Hepatocyte (in vitro differentiated cells): ENCODE data around the gene SGTB. TPM values are rescaled to one million over a fixed set of nuclear protein-coding genes. Genes with fewer than 3 reads are reported as not detected.

Source experiments
- DNase-seq: peaks from one replicate; pipeline ENCODE4 v3.0.0-alpha.2; 2016; ENCODE audit warnings: low spot score
- H2AFZ ChIP-seq: fragments of 200-600 bp; sonication (generic); 2 replicates; pipeline ENCODE4 v1.6.0; 2016; ENCODE audit warnings: antibody characterized with exemption, mild to moderate bottlenecking
- H3K27ac ChIP-seq: fragments of 200-600 bp; sonication (generic); 2 replicates; pipeline ENCODE4 v1.5.1; 2016; ENCODE audit warnings: mild to moderate bottlenecking
- H3K27me3 ChIP-seq: fragments of 200-600 bp; sonication (generic); 2 replicates; pipeline ENCODE4 v1.6.1; 2016
- H3K36me3 ChIP-seq: fragments of 200-600 bp; sonication (generic); replicated peaks from 2 replicates; pipeline ENCODE4 v1.5.1; 2016; ENCODE audit warnings: low read depth; ENCODE audit not compliant: insufficient read depth
- H3K4me1 ChIP-seq: fragments of 200-600 bp; sonication (generic); 2 replicates; pipeline ENCODE4 v1.5.1; 2016; ENCODE audit warnings: mild to moderate bottlenecking, moderate library complexity; ENCODE audit not compliant: insufficient read depth
- H3K4me2 ChIP-seq: fragments of 200-600 bp; sonication (generic); 2 replicates; pipeline ENCODE4 v1.6.0; 2016
- H3K4me3 ChIP-seq: fragments of 200-600 bp; sonication (generic); 2 replicates; pipeline ENCODE4 v1.5.1; 2016; ENCODE audit warnings: mild to moderate bottlenecking
- H3K79me2 ChIP-seq: fragments of 200-600 bp; sonication (generic); 2 replicates; pipeline ENCODE4 v1.6.0; 2017; ENCODE audit warnings: mild to moderate bottlenecking
- H3K9me2 ChIP-seq: fragments of 200-600 bp; sonication (generic); replicated peaks from 2 replicates; pipeline ENCODE4 v1.6.0; 2017; ENCODE audit warnings: mild to moderate bottlenecking; ENCODE audit not compliant: insufficient read depth
- H3K9me3 ChIP-seq: fragments of 200-600 bp; sonication (generic); 2 replicates; pipeline ENCODE4 v1.5.1; 2016; ENCODE audit warnings: low read depth, mild to moderate bottlenecking
- H4K20me1 ChIP-seq: fragments of 200-600 bp; sonication (generic); 2 replicates; pipeline ENCODE4 v1.6.0; 2016; ENCODE audit warnings: mild to moderate bottlenecking; ENCODE audit not compliant: insufficient read depth, poor library complexity, severe bottlenecking
- CTCF ChIP-seq: fragments of 200-600 bp; sonication (generic); IDR thresholded peaks from 2 replicates; pipeline ENCODE4 v1.5.1; 2016; ENCODE audit warnings: antibody characterized with exemption, mild to moderate bottlenecking; ENCODE audit not compliant: poor library complexity
- EZH2 ChIP-seq: fragments of 200-600 bp; sonication (generic); IDR thresholded peaks from 2 replicates; pipeline ENCODE4 v1.6.1; 2016; ENCODE audit warnings: antibody characterized with exemption, mild to moderate bottlenecking, borderline replicate concordance
- EZH2phosphoT487 ChIP-seq: fragments of 200-600 bp; sonication (generic); IDR thresholded peaks from one replicate; pipeline ENCODE4 v1.6.1; 2018; ENCODE audit warnings: antibody characterized with exemption, mild to moderate bottlenecking, low read depth, moderate library complexity; ENCODE audit not compliant: unreplicated experiment, severe bottlenecking
- WGBS: methylation state at CpG from one replicate; pipeline ENCODE4 v1.1.6; 2016; ENCODE audit warnings: low lambda C conversion rate; ENCODE audit errors: missing lambda C conversion rate; 5-methylcytosine and 5-hydroxymethylcytosine counted together
- polyA plus RNA-seq: library from polyadenylated mRNA; unstranded; fragments of >200 nt; fragmentation: Nextera tagmentation; extraction: Ambion mirVana; gene quantifications from 2 replicates; pipeline ENCODE4 v1.2.1, GENCODE V29; 2016
- total RNA-seq: library from RNA; depleted of rRNA; stranded (reverse); fragments of >200 nt; gene quantifications from 2 replicates; pipeline ENCODE4 v1.2.3, GENCODE V29; 2014

The SGTB gene
- total and polyA plus RNA-seq, 2 experiments from 2014 or later = 3.6 to 9.0 TPM

- Histone ChIP-seq H3K27ac (no peak overlapping the region), H3K79me2 (no peaks in the 10 kb centered on the region), H3K4me2 (no peak overlapping the region), H3K9me3 (no peaks in the 10 kb centered on the region), H3K36me3 (no peaks in the 10 kb centered on the region), H3K27me3 (no peaks in the 10 kb centered on the region), H3K4me1 (no peaks in the 10 kb centered on the region), H3K4me3 (no peak overlapping the region), H2AFZ (no peak overlapping the region), H3K9me2 (no peaks in the 10 kb centered on the region), H4K20me1 (no peaks in the 10 kb centered on the region)
- DNase-seq = no peak
- no peak for TF ChIP-seq CTCF
- no peak for TF ChIP-seq EZH2
- TF ChIP-seq EZH2phosphoT487 = no peak
Measured at GRCh38 chr5:65674749-65675148, 47.2 kb downstream of the SGTB start.

- DNase-seq = no peak
- no peaks in the 10 kb centered on the region for H3K9me2 ChIP-seq
- no peak overlapping the region for H3K4me2 ChIP-seq
- H2AFZ ChIP-seq = no peak overlapping the region
- no peak overlapping the region for H3K4me3 ChIP-seq
- H4K20me1 ChIP-seq = no peaks in the 10 kb centered on the region
- H3K4me1 ChIP-seq = no peaks in the 10 kb centered on the region
- H3K9me3 ChIP-seq = no peaks in the 10 kb centered on the region
- no peaks in the 10 kb centered on the region for H3K79me2 ChIP-seq
- H3K27ac ChIP-seq = no peak overlapping the region
- WGBS = 73% methylated on average over 1 of the region's 1 CpG
- H3K36me3 ChIP-seq = no peaks in the 10 kb centered on the region
- TF ChIP-seq EZH2 (no peak), EZH2phosphoT487 (no peak), CTCF (no peak)
- H3K27me3 ChIP-seq = no peaks in the 10 kb centered on the region
Measured at GRCh38 chr5:65672796-65673195, 49.1 kb downstream of the SGTB start.

GRCh38 chr5:65668696-65669095 is 53.2 kb downstream of the SGTB start:
- H3K4me3 ChIP-seq = no peak overlapping the region
- no peaks in the 10 kb centered on the region for H3K36me3 ChIP-seq
- no peak overlapping the region for H3K27ac ChIP-seq
- no peaks in the 10 kb centered on the region for H4K20me1 ChIP-seq
- DNase-seq = no peak
- no peak overlapping the region for H3K4me2 ChIP-seq
- no peaks in the 10 kb centered on the region for H3K9me3 ChIP-seq
- H3K9me2 ChIP-seq = no peaks in the 10 kb centered on the region
- no peak for TF ChIP-seq EZH2
- H3K79me2 ChIP-seq = no peaks in the 10 kb centered on the region
- no peaks in the 10 kb centered on the region for H3K4me1 ChIP-seq
- H3K27me3 ChIP-seq = no peaks in the 10 kb centered on the region
- WGBS = 82% methylated on average over 7 of the region's 7 CpGs
- no peak overlapping the region for H2AFZ ChIP-seq

- no peaks in the 10 kb centered on the region for H4K20me1 ChIP-seq
- H3K27ac ChIP-seq = no peak overlapping the region
- H3K9me2 ChIP-seq = no peaks in the 10 kb centered on the region
- H3K4me1 ChIP-seq = no peaks in the 10 kb centered on the region
- no peak overlapping the region for H2AFZ ChIP-seq
- no peaks in the 10 kb centered on the region for H3K9me3 ChIP-seq
- TF ChIP-seq CTCF (peak; percentile 32), EZH2 (no peak)
- H3K4me2 ChIP-seq = no peak overlapping the region
- no peaks in the 10 kb centered on the region for H3K36me3 ChIP-seq
- 85% methylated on average over 1 of the region's 1 CpG for WGBS
- H3K4me3 ChIP-seq = no peak overlapping the region
- peak; percentile 9 for DNase-seq
- no peaks in the 10 kb centered on the region for H3K79me2 ChIP-seq
- no peaks in the 10 kb centered on the region for H3K27me3 ChIP-seq
Measured at GRCh38 chr5:65663804-65664521, 57.9 kb downstream of the SGTB start.
